ENCODE results near the gene PCDH7.

PCDH7 gene

GRCh38 chr4:30720021-30720660 is at the start of gene PCDH7:
PCDH7 (plus strand) TSS chr4:30720369; CDS start chr4:30721423, 1,054 bp downstream.
- DNase-seq (ENCODE audit: low read depth in 2 of 2), result no peak

GRCh38 chr4:30671926-30672448 is 48.2 kb upstream of the PCDH7 start:
- no peak for DNase-seq (ENCODE audit: low read depth in 2 of 2)

GRCh38 chr4:30696191-30696590 is 24.0 kb upstream of the PCDH7 start:
- DNase-seq (ENCODE audit: low read depth in 2 of 2), result no peak

GRCh38 chr4:30714408-30715031 is 5.6 kb upstream of the PCDH7 start:
- DNase-seq (ENCODE audit: low read depth in 2 of 2), result no peak

GRCh38 chr4:30716158-30716557 is 4.0 kb upstream of the PCDH7 start:
- DNase-seq (ENCODE audit: low read depth in 2 of 2), result no peak

GRCh38 chr4:30716681-30717207 is 3.4 kb upstream of the PCDH7 start:
- DNase-seq (ENCODE audit: low read depth in 2 of 2), result no peak

GRCh38 chr4:30717208-30718020 is 2.8 kb upstream of the PCDH7 start:
- DNase-seq (ENCODE audit: low read depth in 2 of 2), result no peak

- no peak for DNase-seq (ENCODE audit: low read depth in 2 of 2)
Observed at GRCh38 chr4:30718021-30718542, 2.1 kb upstream of the PCDH7 start.

GRCh38 chr4:30718641-30719453 is 1.3 kb upstream of the PCDH7 start:
- no peak for DNase-seq (ENCODE audit: low read depth in 2 of 2)

GRCh38 chr4:30719454-30720020 is 632 bp upstream of the PCDH7 start:
- DNase-seq (ENCODE audit: low read depth in 2 of 2), result no peak

GRCh38 chr4:30720661-30721184 is 554 bp downstream of the PCDH7 start:
- no peak for DNase-seq (ENCODE audit: low read depth in 2 of 2)

- no peak for DNase-seq (ENCODE audit: low read depth in 2 of 2)
Observed at GRCh38 chr4:30721185-30722091, 1.3 kb downstream of the PCDH7 start.

- no peak for DNase-seq (ENCODE audit: low read depth in 2 of 2)
Observed at GRCh38 chr4:30722092-30722358, 1.9 kb downstream of the PCDH7 start.

- DNase-seq (ENCODE audit: low read depth in 2 of 2), result no peak
Observed at GRCh38 chr4:30722359-30723200, 2.4 kb downstream of the PCDH7 start.

GRCh38 chr4:30723201-30723955 is 3.2 kb downstream of the PCDH7 start:
- no peak for DNase-seq (ENCODE audit: low read depth in 2 of 2)

GRCh38 chr4:30724247-30724646 is 4.1 kb downstream of the PCDH7 start:
- DNase-seq (ENCODE audit: low read depth in 2 of 2), result no peak

- no peak for DNase-seq (ENCODE audit: low read depth in 2 of 2)
Observed at GRCh38 chr4:30725562-30725961, 5.4 kb downstream of the PCDH7 start.

- DNase-seq (ENCODE audit: low read depth in 2 of 2), result no peak
Observed at GRCh38 chr4:30726090-30726675, 6.0 kb downstream of the PCDH7 start.
